GM12878 (cell line): ENCODE data around the gene PPBP. TPM values are rescaled to one million over a fixed set of nuclear protein-coding genes. Genes with fewer than 3 reads are reported as not detected.
"Not testable (repeated sequence)": the region's sequence is repeated elsewhere in the genome, so short reads cannot be mapped to it uniquely, and the experiment has no call there.

ENCODE experiments used
- ATAC-seq: fragments of 200-7000 bp; cut with Tn5 transposase; 3 replicates; pipeline ENCODE4 v1.9.1; 2020; ENCODE audit warnings: mild to moderate bottlenecking, moderate library complexity
- BruUV-seq: library from RNA; stranded (reverse); fragments of 400-500 nt; replicated peaks from 2 replicates; lab custom pipeline; 2021; lab: Mats Ljungman, UMichigan
- CTCF ChIA-PET: fragments of 300-600 bp; sonication (Branson Sonifier 250); formaldehyde crosslinking; extraction: SDS; loops from one replicate; lab custom pipeline; 2021; ENCODE audit warnings: inconsistent platforms; lab: Yijun Ruan, JAX
- POLR2A ChIA-PET: fragments of 350-600 bp; formaldehyde crosslinking; extraction: SDS; loops from one replicate; lab custom pipeline; 2021; ENCODE audit warnings: inconsistent platforms; lab: Charles Lee
- RAD21 ChIA-PET: fragments of 300-600 bp; sonication (Branson Sonifier 250); formaldehyde crosslinking; loops from one replicate; lab custom pipeline; 2023; ENCODE audit warnings: antibody characterized with exemption; ENCODE audit not compliant: unreplicated experiment; lab: Charles Lee
- SMC1A ChIA-PET: fragments of 300-600 bp; sonication (Branson Sonifier 250); formaldehyde crosslinking; loops from one replicate; lab custom pipeline; 2023; ENCODE audit not compliant: unreplicated experiment, uncharacterized antibody; lab: Charles Lee
- DNase-seq: peaks from one replicate; pipeline ENCODE4 v3.0.0-alpha.2; 2011; ENCODE audit warnings: low read depth, low spot score
- FAIRE-seq: peaks from 3 replicates; lab custom pipeline; 2011; peaks lifted over from hg19 to GRCh38; lab: Jason Lieb, UNC
- H2AFZ ChIP-seq: 2 replicates; pipeline ENCODE4 v1.6.0; 2011; ENCODE audit warnings: low read depth, low read length, control low read depth; ENCODE audit not compliant: control insufficient read depth
- H3K27ac ChIP-seq: 2 replicates; pipeline ENCODE4 v1.5.1; 2011; ENCODE audit warnings: control low read depth; ENCODE audit not compliant: control insufficient read depth, insufficient read depth
- H3K27me3 ChIP-seq, 2 experiments: replicated peaks in 1 of 2; 2 replicates each; pipeline versions ENCODE4 v1.6.0 to v1.6.1; 2011; ENCODE audit warnings: low read length in 1 of 2; ENCODE audit not compliant: control insufficient read depth in 2 of 2, insufficient read depth in 2 of 2
- H3K36me3 ChIP-seq, 2 experiments: 2 replicates each; pipeline ENCODE4 v1.5.1; 2011; ENCODE audit warnings: low read length in 1 of 2; ENCODE audit not compliant: control insufficient read depth in 2 of 2, insufficient read depth in 2 of 2
- H3K4me1 ChIP-seq: 2 replicates; pipeline ENCODE4 v1.6.1; 2011; ENCODE audit warnings: mild to moderate bottlenecking, low read length, moderate library complexity, mixed read lengths; ENCODE audit not compliant: control insufficient read depth, insufficient read depth
- H3K4me2 ChIP-seq: 2 replicates; pipeline ENCODE4 v1.6.0; 2011; ENCODE audit warnings: control low read depth; ENCODE audit not compliant: control insufficient read depth, insufficient read depth
- H3K4me3 ChIP-seq: fragments of 200-600 bp; sonication (generic); 2 replicates; pipeline ENCODE4 v1.5.1; 2016
- H3K79me2 ChIP-seq: 2 replicates; pipeline ENCODE4 v1.6.0; 2011; ENCODE audit warnings: low read length; ENCODE audit not compliant: control insufficient read depth, insufficient read depth
- H3K9ac ChIP-seq: 2 replicates; pipeline ENCODE4 v1.8.0; 2011; ENCODE audit warnings: low read length, control low read depth, mixed read lengths; ENCODE audit not compliant: control insufficient read depth, insufficient read depth
- H3K9me3 ChIP-seq: replicated peaks from 3 replicates; pipeline ENCODE4 v1.5.1; 2011; ENCODE audit warnings: mild to moderate bottlenecking, low read length; ENCODE audit not compliant: control insufficient read depth, insufficient read depth
- H4K20me1 ChIP-seq: 2 replicates; pipeline ENCODE4 v1.6.0; 2011; ENCODE audit not compliant: control insufficient read depth, insufficient read depth
- BRCA1 ChIP-seq: IDR thresholded peaks from 2 replicates; pipeline ENCODE4 v1.6.1; 2011; ENCODE audit warnings: low read depth, low read length, improper control_type of control experiment
- CHD2 ChIP-seq: IDR thresholded peaks from 2 replicates; pipeline ENCODE4 v1.6.1; 2011; ENCODE audit warnings: low read depth, low read length, improper control_type of control experiment, borderline replicate concordance
- CREM ChIP-seq: IDR thresholded peaks from 2 replicates; pipeline ENCODE4 v1.6.1; 2014; ENCODE audit warnings: antibody characterized with exemption, low read depth
- E2F8 ChIP-seq: fragments of 450-650 bp; IDR thresholded peaks from 2 replicates; pipeline ENCODE4 v1.6.1; 2018; ENCODE audit warnings: mild to moderate bottlenecking, low read depth, moderate library complexity; ENCODE audit not compliant: partially characterized antibody
- ESRRA ChIP-seq: IDR thresholded peaks from 2 replicates; pipeline ENCODE4 v1.6.1; 2012; ENCODE audit warnings: mild to moderate bottlenecking, low read length, improper control_type of control experiment
- ETV6 ChIP-seq, 2 experiments: fragments of 450-650 bp in 1 of 2; IDR thresholded peaks in 1 of 2; conservative IDR thresholded peaks in 1 of 2; 2 replicates each; pipeline ENCODE4 v1.6.1; 2014; ENCODE audit warnings: antibody characterized with exemption in 1 of 2, borderline replicate concordance in 1 of 2, low read depth in 1 of 2, mild to moderate bottlenecking in 1 of 2, moderate library complexity in 1 of 2
- FOXM1 ChIP-seq: IDR thresholded peaks from 2 replicates; pipeline ENCODE4 v1.6.1; 2012; ENCODE audit warnings: low read depth, mild to moderate bottlenecking, inconsistent platforms, low read length, moderate library complexity
- NR2C1 ChIP-seq: fragments of 450-650 bp; IDR thresholded peaks from 2 replicates; pipeline ENCODE4 v1.6.1; 2017; ENCODE audit warnings: antibody characterized with exemption, mild to moderate bottlenecking, moderate library complexity
- RB1 ChIP-seq: fragments of 450-650 bp; formaldehyde crosslinking; IDR thresholded peaks from 2 replicates; pipeline ENCODE4 v1.6.1; 2017; ENCODE audit warnings: mild to moderate bottlenecking, borderline replicate concordance
- SREBF1 ChIP-seq: IDR thresholded peaks from 2 replicates; pipeline ENCODE4 v1.6.1; 2012; ENCODE audit warnings: mild to moderate bottlenecking, low read length
- STAT1 ChIP-seq: fragments of 450-650 bp; conservative IDR thresholded peaks from 2 replicates; pipeline ENCODE4 v1.6.1; 2014; ENCODE audit warnings: antibody characterized with exemption, mild to moderate bottlenecking
- TBL1XR1 ChIP-seq: IDR thresholded peaks from 2 replicates; pipeline ENCODE4 v1.6.1; 2012; ENCODE audit warnings: low read depth, low read length, improper control_type of control experiment
- USF1 ChIP-seq: IDR thresholded peaks from 2 replicates; pipeline ENCODE4 v1.6.1; 2011; ENCODE audit warnings: borderline replicate concordance, low read depth, mild to moderate bottlenecking, moderate library complexity, mixed read lengths, low read length; ENCODE audit not compliant: insufficient read depth; ENCODE audit errors: extremely low read length
- ZNF217 ChIP-seq: fragments of 450-650 bp; IDR thresholded peaks from 2 replicates; pipeline ENCODE4 v1.6.1; 2017; ENCODE audit warnings: antibody characterized with exemption, mild to moderate bottlenecking
- WGBS: methylation state at CpG from one replicate; pipeline ENCODE4 v1.1.6; 2016; ENCODE audit warnings: low lambda C conversion rate; ENCODE audit not compliant: insufficient replicate concordance, insufficient coverage; ENCODE audit errors: missing lambda C conversion rate; 5-methylcytosine and 5-hydroxymethylcytosine counted together
- in situ Hi-C: fragments of 300-500 bp; cut with MboI; formaldehyde crosslinking; loops from 9 replicates; pipeline ENCODE4 v1.14.3; 2018; ENCODE audit warnings: mixed read lengths
- intact Hi-C: fragments of 100-400 bp; cut with micrococcal nuclease; formaldehyde crosslinking; loops from one replicate; pipeline ENCODE4 v1.14.2; 2022; ENCODE audit not compliant: unreplicated experiment
- polyA plus RNA-seq, 11 experiments: library from polyadenylated mRNA; depleted of rRNA in 4 of 11; unstranded in 6 of 11; stranded (reverse) in 5 of 11; fragments of >200 nt; fragmentation: Nextera tagmentation in 4 of 11; fragmentation: Illumina TruSeq in 1 of 11; extraction: Ambion mirVana in 4 of 11; extraction: Trizol in 1 of 11; gene quantifications; 1 replicate in 1 of 11; 2 replicates in 10 of 11; pipeline versions ENCODE4 v1.2.1 to v1.2.3, GENCODE V29; 2011 to 2016; ENCODE audit warnings: inconsistent platforms in 2 of 11, missing spikeins in 2 of 11, low read depth in 1 of 11
- total RNA-seq, 4 experiments: library from RNA; depleted of rRNA in 3 of 4; stranded (reverse); fragments of >200 nt in 3 of 4; fragmentation: Illumina TruSeq in 1 of 4; extraction: Trizol in 1 of 4; gene quantifications; 2 replicates each; pipeline versions ENCODE4 v1.2.1 to v1.2.3, GENCODE V29; 2013 to 2021

Gene PPBP
- total and polyA plus RNA-seq, 10 of the 15 experiments (the other 5 are each of a cell fraction or from before 2014, with no cell fraction given) = not detected

- ATAC-seq (no peak), FAIRE-seq (no peak), DNase-seq (no peak)
- BruUV-seq = no TSS peak
- no peaks in the 10 kb centered on the region; the same call in 2 of the 3 replicates for H3K9me3 ChIP-seq
- ChIA-PET SMC1A (no interaction called here), CTCF (no interaction called here), RAD21 (no interaction called here), POLR2A (no interaction called here)
- no peaks in the 10 kb centered on the region for H3K79me2 ChIP-seq
- no peaks in the 10 kb centered on the region for H4K20me1 ChIP-seq
- H3K4me1 ChIP-seq = no peaks in the 10 kb centered on the region
- no peak overlapping the region for H2AFZ ChIP-seq
- TF ChIP-seq SREBF1 (no peak), FOXM1 (no peak), CHD2 (no peak), ZNF217 (no peak), USF1 (no peak), E2F8 (no peak), CREM (no peak), RB1 (no peak), ESRRA (no peak), TBL1XR1 (no peak), STAT1 (no peak), ETV6 (conservative IDR thresholded peaks at IDR 0.05 in 1 of 2, IDR thresholded peaks at IDR 0.05 in 1 of 2; ENCODE audit: borderline replicate concordance in 1 of 2, low read depth in 1 of 2) (no peak), BRCA1 (no peak), NR2C1 (no peak)
- H3K9ac ChIP-seq = no peak overlapping the region
- no peaks in the 10 kb centered on the region for H3K27me3 ChIP-seq
- H3K4me3 ChIP-seq = no peak overlapping the region
- H3K36me3 ChIP-seq = no peaks in the 10 kb centered on the region
- 11% methylated on average over 2 of the region's 2 CpGs for WGBS
- in situ Hi-C loops = no loop called here
- H3K27ac ChIP-seq = no peak overlapping the region
- intact Hi-C loops = no loop called here
- H3K4me2 ChIP-seq = no peak overlapping the region
Measured at GRCh38 chr4:73962724-73963123, 25.3 kb downstream of the PPBP start.

GRCh38 chr4:73959041-73959440 is 28.9 kb downstream of the PPBP start:
- H3K36me3 ChIP-seq, FAIRE-seq, CTCF ChIA-PET, H2AFZ ChIP-seq, intact Hi-C loops, H3K4me2 ChIP-seq, DNase-seq, H3K4me1 ChIP-seq, in situ Hi-C loops, H3K4me3 ChIP-seq, H4K20me1 ChIP-seq, ATAC-seq, H3K27me3 ChIP-seq, H3K79me2 ChIP-seq, RAD21 ChIA-PET, H3K9ac ChIP-seq, H3K27ac ChIP-seq, BruUV-seq, H3K9me3 ChIP-seq, POLR2A ChIA-PET: not testable (repeated sequence)
- WGBS = 19% methylated on average over 1 of the region's 1 CpG
- SMC1A ChIA-PET = interaction anchor here (0.7 kb wide), 1 partner anchor 58 kb away, joined by 3 read pairs; no protein-coding TSS in a partner anchor
